NCI-H526 (cell line): ENCODE measurements around the gene AHNAK.

ENCODE experiments used
- DNase-seq, 2 experiments: peaks; one replicate each; lab custom pipeline; 2025; lab: John Stamatoyannopoulos, UW

The AHNAK gene

DNA sequence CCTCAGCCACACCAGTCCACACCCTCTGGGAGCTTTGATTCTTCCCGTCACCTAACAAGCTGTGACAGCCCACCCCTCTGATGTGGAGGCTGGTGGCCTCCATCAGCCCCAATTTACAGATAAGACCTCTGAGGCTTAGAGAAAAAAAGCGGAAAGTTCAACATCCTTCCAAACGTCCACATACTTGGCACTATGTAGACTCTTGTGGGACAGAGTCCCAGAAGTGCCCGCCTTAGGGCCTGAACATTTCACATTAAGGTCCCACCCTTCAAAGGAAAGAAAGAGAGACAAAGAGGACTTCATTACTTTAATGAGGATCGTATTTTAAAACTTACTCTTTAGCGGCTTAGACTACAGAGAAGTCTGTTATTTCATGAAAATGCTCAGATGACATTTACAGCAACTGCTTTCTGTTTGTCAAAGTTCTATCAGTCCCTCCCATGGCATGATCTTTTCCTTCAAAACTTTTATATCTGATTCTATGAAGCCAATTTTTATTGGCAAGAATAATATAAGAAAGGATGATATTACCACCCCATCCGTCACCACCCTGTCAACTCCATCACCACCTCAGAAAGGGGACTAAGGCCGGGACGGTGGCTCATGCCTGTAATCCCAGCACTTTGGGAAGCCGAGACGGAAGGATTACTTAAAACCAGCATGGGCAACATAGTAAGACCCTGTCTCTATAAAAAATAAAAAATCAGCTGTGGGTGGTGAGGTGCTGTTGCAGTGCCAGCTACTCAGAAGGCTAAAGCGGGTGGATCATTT is 143.5 kb downstream of the AHNAK start:
- no peak for DNase-seq

- DNase-seq: no peak
Measured at GRCh38 chr11:62402226-62402959, 144.2 kb downstream of the AHNAK start.

DNA sequence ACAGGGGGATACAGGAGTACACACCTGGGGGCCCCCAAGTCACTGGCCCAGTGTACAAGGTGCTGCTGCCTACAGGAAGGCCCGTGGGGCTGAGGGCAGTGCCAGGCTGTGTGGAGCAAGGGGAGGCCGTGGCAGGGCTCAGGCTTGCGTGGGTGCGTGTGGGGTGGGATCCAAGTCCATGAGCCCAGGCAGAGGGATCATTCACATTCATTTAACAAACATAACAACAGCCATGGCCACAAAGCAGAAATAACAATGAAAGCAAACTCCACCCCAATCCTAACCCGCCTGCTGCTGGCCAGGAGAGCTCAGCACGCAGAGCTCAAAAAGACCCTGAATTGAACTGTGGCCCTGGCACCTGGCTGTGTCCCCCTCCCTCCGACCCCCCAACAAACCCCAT is 144.8 kb downstream of the AHNAK start:
- DNase-seq: no peak

GRCh38 chr11:62401356-62401755 is 145.2 kb downstream of the AHNAK start:
- DNase-seq: no peak

DNA sequence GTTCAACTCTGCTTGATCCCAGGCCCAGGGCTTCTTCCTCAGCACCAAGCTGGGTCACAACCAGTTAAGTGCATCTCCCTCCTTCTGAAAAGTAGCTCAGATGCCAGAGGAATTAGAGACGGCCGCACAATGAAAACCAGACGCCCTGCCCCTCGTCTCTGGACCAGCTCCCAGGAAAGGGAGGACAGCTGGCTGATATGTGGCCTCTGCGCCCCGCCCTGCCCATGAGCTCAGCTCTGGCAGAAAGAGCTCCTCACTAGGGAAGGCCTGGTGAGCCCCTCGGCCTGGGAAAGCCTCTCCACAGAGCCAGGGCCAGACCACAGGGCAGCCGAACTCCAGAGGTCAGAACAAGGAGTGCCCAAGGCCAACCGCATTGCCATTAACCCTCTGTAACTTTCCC is 145.8 kb downstream of the AHNAK start:
- DNase-seq: no peak

DNA sequence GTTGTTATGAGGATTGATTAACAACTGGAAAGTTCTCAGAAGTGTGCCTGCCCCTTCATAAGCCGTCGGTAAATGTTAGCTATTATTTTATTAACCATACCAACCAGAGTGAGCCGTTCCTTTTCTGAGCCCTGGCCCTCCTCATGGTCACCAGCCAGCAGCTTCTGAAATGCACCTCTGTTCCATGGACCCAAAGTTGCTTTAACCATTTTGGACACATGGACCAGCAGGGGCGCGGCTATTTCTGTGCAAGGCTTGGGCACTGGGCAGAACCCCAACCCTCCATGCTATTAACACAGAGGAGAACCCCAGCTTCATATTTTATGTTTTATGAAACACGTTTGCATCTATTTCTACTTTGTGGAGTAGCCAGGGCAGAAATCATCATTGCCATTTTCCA is 146.3 kb downstream of the AHNAK start:
- no peak for DNase-seq

DNA sequence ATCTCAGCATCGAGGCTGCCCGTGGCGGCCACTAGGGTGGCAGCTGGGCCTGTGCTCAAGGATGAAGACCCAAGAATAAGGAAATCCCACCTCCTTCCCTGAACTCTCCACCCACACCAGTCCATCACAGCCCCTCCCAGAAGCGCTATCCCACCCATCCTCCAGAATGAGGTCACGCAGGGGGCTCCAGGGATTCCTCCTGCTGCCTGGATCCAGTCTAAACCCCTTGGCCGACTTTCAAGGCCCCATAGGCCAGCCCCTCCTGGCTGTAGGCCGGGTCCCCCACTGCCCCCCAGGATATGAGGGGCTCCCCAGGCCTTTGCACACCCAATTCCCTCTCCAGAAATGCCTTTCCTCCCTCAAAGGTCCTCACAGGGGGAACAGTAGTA is 146.7 kb downstream of the AHNAK start:
- DNase-seq: no peak

DNA sequence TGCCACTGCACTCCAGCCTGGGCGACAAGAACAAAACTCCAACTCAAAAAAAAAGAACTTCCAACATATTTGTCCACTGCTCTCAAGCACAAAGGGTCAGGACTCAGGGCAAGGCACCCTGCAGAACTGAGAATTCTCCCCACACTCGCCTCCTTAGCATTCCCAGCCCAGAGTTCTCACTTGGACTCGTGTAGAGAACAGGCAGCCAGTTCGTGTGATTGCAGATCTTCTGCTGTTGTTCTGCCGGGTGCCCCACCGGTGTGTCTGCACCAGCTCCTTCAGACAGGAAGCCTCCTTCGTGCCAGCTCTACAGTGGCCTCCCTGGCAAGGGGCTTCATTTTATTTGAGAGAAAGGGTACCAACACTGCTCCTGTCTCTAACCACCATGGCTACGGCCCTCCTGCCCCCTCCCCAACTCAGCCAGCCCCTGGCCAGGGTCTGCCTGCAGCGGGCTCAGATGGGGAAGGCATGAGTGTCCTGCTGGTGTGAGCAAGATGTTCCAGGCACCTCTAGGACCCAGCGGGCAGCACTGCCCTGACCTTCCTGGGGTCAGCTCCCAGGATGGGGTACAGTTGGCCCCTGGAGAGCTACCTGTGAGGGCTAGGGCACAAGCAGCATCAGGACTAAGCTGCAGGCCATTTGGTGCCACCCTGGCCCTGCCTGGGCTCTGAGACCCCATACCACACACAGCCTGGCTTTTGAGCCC is 147.3 kb downstream of the AHNAK start:
- DNase-seq: no peak

DNA sequence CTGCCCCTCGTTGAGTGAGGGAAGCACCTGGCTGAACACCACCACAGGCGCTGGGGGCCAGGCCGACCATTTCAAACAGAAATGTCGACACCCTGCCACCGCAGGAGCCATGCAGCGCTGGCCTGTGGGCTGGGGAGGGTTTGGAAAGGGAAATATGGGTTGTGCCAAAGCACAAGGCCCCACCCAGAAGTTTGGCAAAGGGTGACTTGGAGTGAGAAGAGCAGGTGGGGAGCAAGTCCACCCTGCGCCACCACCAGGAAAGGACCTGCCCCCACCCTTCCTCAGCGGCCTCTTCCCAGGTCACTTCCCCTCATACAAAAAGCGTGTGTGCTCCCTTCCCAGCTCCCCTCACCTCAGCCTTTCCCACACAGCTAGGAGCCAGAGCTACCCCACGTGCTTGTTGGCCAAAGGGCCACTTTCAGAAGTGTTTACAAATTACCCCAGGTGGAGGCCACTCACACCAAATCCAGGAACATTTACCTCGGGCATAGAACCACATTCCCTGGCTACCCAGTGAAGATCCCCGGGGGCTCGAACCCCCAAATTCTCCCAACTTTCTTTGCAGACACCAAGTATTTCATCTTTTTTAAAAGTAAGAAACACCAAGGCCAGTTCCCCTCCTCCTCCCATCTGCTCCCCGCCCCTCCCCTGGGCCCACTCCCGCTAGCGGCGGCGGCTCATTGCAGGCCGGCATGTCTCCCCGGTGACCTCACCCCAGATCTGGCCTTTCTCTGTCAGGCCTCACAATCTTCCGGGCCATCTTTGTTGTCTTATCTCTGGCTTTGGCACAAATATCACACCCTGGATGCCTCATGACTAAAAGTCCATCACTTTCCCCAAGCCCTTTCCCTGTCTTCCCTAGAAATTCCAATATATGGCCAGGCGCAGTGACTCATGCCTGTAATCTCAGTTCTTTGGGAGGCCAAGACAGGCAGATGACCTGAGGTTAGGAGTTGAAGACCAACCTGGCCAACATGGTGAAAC is 148.3 kb downstream of the AHNAK start:
- no peak for DNase-seq

GRCh38 chr11:62395885-62396551 is 150.6 kb downstream of the AHNAK start:
- DNase-seq: no peak

GRCh38 chr11:62394825-62395538 is 151.6 kb downstream of the AHNAK start:
- peak; percentile 88 to 93 for DNase-seq

GRCh38 chr11:62393735-62394134 is 152.9 kb downstream of the AHNAK start:
- DNase-seq: no peak

DNA sequence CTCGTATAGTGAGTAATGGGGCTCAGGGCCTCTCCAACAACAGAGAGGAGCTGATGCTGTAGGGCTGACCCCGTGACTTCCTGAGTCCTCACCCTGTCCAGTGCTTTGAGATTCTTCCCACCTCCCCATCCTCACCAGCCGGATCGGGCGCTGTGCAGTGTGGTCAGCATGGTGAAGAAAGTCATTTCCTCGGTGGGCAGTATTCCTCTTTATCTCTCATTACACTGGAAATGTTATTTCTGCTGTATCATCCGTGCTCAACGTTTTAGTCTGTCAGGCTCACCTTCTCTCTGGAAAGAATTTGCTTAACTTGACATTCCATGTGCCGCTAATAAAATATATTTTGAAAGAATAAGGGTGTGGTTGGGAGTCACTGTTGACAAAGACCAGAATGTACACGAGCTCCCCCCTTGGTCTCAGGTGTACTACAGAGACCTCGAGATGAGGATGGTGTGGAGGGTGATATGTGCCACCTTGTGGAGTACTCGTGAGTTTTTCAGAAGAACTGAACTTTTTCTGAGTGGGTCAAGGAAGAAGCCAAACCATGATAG is 153.5 kb downstream of the AHNAK start:
- peak; percentile 91 for DNase-seq

DNA sequence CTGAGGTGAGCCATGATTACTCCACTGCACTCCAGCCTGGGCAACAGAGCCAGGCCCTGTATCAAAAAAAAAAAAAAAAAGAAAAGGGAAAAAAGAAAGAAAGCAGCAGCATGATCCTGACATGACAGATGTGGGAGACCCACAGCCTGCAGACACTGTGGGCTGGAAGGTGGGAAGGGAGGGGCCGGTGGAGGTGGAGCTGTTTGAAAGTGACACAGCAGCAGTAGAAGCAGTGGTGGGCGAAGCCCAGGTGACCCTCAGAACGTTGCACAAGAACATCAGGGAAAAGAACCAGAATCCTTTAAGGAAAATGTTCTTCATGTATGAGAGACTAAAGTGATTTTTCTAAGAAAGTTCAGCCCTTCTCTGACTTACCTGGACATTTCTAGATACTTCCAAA is 154.1 kb downstream of the AHNAK start:
- no peak for DNase-seq

DNA sequence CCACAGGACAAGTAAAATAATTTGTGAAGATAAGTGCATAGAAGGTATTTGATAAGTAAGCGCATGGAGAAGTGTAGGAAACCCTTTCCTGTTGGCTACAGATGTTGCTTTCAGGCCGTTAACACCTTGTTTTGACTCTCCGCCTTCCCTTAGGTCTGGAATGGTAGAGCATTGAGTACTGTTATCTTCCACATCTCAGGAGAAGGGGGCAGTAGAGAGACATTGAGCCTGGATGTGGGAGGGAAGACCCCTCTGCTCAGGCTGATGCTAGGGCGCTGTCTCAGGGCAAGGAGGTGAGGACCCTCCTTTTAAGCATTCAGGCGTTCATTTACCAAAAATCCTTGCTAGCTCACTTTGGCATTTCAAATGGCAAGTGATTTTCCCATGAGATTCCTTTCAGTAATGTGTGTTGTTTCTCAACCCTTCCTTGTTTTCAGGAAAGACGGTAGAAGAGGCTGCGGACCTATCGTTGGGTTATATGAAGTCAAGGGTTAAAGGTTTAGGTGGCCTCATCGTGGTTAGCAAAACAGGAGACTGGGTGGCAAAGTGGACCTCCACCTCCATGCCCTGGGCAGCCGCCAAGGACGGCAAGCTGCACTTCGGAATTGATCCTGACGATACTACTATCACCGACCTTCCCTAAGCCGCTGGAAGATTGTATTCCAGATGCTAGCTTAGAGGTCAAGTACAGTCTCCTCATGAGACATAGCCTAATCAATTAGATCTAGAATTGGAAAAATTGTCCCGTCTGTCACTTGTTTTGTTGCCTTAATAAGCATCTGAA is 154.8 kb downstream of the AHNAK start:
- no peak for DNase-seq

GRCh38 chr11:62390722-62391121 is 155.9 kb downstream of the AHNAK start:
- DNase-seq: no peak

DNA sequence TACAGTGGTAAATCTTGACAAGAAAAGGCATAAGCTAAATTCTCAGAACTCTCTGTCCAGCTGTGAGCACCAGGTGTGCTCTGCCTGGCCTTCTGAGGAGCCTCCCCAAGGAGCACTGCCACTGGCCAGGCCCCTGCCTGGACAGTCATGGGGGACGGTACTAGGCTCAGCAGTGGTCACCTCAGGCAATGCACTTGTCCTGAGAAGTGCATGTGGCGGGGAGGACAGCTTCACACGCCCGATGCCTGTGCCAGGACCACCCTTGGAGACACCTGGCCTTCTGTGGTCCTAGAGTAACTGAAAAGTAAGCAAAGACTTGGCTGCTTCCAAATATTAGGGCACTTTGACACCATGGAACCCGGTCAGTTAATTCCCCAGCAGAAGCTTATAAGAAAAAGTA is 156.4 kb downstream of the AHNAK start:
- no peak for DNase-seq

- no peak for DNase-seq
Measured at GRCh38 chr11:62388999-62389398, 157.6 kb downstream of the AHNAK start.

DNA sequence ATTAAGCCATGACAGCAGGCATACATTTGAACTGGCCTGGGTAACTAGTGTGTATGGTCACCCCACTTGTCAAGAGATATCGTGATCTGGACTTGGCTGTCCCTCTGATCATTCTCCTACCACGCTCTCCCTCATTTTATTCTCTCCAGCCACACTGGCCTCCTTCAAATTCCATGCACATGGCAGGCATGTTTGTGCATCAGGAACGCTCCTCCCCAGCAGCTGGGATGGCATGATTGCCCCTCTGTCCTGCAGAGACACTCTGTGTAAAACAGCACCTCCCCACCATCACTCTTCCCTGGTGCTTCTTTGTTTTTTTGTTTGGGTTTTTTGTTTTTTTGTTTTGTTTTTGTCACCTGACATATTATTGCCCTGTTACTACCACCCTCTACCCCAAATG is 159.2 kb downstream of the AHNAK start:
- DNase-seq: no peak
